SK-N-SH treated with all-trans-retinoic acid at 6 μM for 48 hours (cell line): ENCODE measurements around the gene AFDN.

Experiments
- OSR1 ChIP-seq: fragments of 250-450 bp; sonication (Bioruptor Pico); IDR thresholded peaks from 2 replicates; pipeline ENCODE4 v1.8.0; 2022; ENCODE audit warnings: moderate library complexity, mild to moderate bottlenecking, inconsistent platforms
- PATZ1 ChIP-seq: fragments of 250-450 bp; sonication (Bioruptor Pico); IDR thresholded peaks from 2 replicates; pipeline ENCODE4 v1.8.0; 2020; ENCODE audit warnings: mild to moderate bottlenecking, moderate library complexity, borderline replicate concordance
- RARB ChIP-seq: fragments of 250-450 bp; sonication (Bioruptor Pico); IDR thresholded peaks from 2 replicates; pipeline ENCODE4 v1.8.0; 2021; ENCODE audit warnings: mild to moderate bottlenecking, moderate library complexity
- TOX ChIP-seq: fragments of 250-450 bp; sonication (Bioruptor Pico); IDR thresholded peaks from 2 replicates; pipeline ENCODE4 v1.8.0; 2021; ENCODE audit warnings: mild to moderate bottlenecking, moderate library complexity, borderline replicate concordance
- ZNF565 ChIP-seq: fragments of 450-650 bp; formaldehyde crosslinking; conservative IDR thresholded peaks from 2 replicates; pipeline ENCODE4 v1.5.0; 2020; ENCODE audit warnings: low read depth, mild to moderate bottlenecking, moderate library complexity

GRCh38 chr6:167882244-167882643 is 55.5 kb downstream of the AFDN start:
- TF ChIP-seq RARB (CRISPR knock-in tag), result no peak
- TF ChIP-seq OSR1 (CRISPR knock-in tag), result no peak
- TF ChIP-seq TOX (CRISPR knock-in tag), result no peak
- no peak for TF ChIP-seq ZNF565 (CRISPR knock-in tag)
- TF ChIP-seq PATZ1 (CRISPR knock-in tag), result no peak
